ENCODE results near the gene EFNA3.

- no peak for TF ChIP-seq POLR2A (IDR thresholded peaks at IDR 0.05; ENCODE audit: low read depth, low read length)
- no peak for TF ChIP-seq CTCF (conservative IDR thresholded peaks at IDR 0.05; ENCODE audit: low read depth, low read length)
- TF ChIP-seq RAD21 (IDR thresholded peaks at IDR 0.05; ENCODE audit: low read length): no peak
- TF ChIP-seq RCOR1 (IDR thresholded peaks at IDR 0.05; ENCODE audit: insufficient replicate concordance, low read length): no peak
- TF ChIP-seq MAZ (IDR thresholded peaks at IDR 0.05; ENCODE audit: borderline replicate concordance, low read depth, low read length): no peak
- no peak for TF ChIP-seq FOS (IDR thresholded peaks at IDR 0.05; ENCODE audit: low read depth, low read length)
- no peak for TF ChIP-seq MAFK (IDR thresholded peaks at IDR 0.05; ENCODE audit: low read depth, low read length)
- no peak for TF ChIP-seq SMC3 (IDR thresholded peaks at IDR 0.05; ENCODE audit: low read depth, low read length)
- no peak for TF ChIP-seq CEBPB (IDR thresholded peaks at IDR 0.05; ENCODE audit: low read depth, low read length)
- TF ChIP-seq MXI1 (IDR thresholded peaks at IDR 0.05; ENCODE audit: borderline replicate concordance, low read depth, low read length): no peak
Observed at GRCh38 chr1:155033524-155033923, 45.1 kb upstream of the EFNA3 start, which contains the start of the genes DCST1 and DCST2.
